C4-2B (cell line): ENCODE data around the gene FBXO17.

Source experiments
- ZFX ChIP-seq: fragments of 450-650 bp; IDR thresholded peaks from 2 replicates; pipeline ENCODE4 v1.6.1; 2017
- TF ChIP-seq, protein P1 (sequence below): fragments of 450-650 bp; conservative IDR thresholded peaks from 2 replicates; pipeline ENCODE4 v1.5.1; 2017; ENCODE audit warnings: mild to moderate bottlenecking

- TF ChIP-seq, protein P1, sequence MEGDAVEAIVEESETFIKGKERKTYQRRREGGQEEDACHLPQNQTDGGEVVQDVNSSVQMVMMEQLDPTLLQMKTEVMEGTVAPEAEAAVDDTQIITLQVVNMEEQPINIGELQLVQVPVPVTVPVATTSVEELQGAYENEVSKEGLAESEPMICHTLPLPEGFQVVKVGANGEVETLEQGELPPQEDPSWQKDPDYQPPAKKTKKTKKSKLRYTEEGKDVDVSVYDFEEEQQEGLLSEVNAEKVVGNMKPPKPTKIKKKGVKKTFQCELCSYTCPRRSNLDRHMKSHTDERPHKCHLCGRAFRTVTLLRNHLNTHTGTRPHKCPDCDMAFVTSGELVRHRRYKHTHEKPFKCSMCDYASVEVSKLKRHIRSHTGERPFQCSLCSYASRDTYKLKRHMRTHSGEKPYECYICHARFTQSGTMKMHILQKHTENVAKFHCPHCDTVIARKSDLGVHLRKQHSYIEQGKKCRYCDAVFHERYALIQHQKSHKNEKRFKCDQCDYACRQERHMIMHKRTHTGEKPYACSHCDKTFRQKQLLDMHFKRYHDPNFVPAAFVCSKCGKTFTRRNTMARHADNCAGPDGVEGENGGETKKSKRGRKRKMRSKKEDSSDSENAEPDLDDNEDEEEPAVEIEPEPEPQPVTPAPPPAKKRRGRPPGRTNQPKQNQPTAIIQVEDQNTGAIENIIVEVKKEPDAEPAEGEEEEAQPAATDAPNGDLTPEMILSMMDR: no peak
- TF ChIP-seq ZFX: no peak
These were observed 17.2 kb downstream of the FBXO17 start for GRCh38 chr19:38958301-38958700.
